ENCODE results near the gene CTU2. TPM values are rescaled to one million over a fixed set of nuclear protein-coding genes. Genes with fewer than 3 reads are reported as not detected.
A peak's percentile ranks its signal among the peaks of the same experiment; 100 is the strongest.

The CTU2 gene
- polyA plus RNA-seq, 1 experiment: 16.9 TPM

DNA sequence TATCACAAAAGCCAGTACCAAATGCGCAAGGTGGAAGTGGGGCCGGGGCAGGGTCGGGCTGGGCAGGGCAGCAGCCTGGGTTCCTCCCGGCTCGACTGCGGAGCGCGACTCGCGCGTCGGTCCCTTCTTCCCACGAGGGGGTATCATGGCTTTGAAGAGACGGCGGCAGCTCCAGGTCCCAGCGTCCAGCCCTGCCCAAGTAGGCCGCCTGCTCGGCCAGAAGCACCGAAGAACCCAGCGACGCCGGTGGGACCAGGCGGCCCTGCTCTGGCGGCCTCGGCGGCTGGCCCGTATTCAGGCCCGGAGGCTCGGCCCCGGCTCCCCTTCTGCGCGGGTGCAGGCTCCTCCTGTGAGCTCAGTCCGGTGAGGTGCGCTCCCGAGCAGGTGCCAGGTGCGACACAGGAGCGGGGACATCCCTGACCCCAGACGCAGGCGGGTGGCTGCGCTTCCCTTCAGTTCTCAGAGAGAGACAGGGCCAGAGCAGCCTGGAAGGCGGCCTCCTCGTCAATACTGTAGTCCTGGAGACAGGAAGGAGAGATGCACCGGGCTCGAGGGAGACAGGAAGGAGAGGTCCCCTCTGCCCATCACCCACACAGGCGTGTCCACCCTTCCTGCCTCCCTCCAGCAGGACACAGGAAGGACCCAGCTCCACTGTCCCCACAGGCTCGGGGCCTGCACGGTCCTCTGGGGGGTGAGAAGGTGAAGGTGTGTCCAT lies 9.0 kb upstream of the CTU2 start:
- Histone ChIP-seq H3K27me3 (ENCODE audit: control insufficient read depth, insufficient read depth, low read length) (no peaks in the 10 kb centered on the region), H3K4me3 (ENCODE audit: low read depth, low read length) (no peak overlapping the region), H3K36me3 (ENCODE audit: control insufficient read depth, insufficient read depth, low read length) (peaks cover 18% of the 10 kb centered on the region)
- no peak for DNase-seq (ENCODE audit: low read depth)
- POLR2A ChIA-PET: no interaction called here
- TF ChIP-seq, protein P1, sequence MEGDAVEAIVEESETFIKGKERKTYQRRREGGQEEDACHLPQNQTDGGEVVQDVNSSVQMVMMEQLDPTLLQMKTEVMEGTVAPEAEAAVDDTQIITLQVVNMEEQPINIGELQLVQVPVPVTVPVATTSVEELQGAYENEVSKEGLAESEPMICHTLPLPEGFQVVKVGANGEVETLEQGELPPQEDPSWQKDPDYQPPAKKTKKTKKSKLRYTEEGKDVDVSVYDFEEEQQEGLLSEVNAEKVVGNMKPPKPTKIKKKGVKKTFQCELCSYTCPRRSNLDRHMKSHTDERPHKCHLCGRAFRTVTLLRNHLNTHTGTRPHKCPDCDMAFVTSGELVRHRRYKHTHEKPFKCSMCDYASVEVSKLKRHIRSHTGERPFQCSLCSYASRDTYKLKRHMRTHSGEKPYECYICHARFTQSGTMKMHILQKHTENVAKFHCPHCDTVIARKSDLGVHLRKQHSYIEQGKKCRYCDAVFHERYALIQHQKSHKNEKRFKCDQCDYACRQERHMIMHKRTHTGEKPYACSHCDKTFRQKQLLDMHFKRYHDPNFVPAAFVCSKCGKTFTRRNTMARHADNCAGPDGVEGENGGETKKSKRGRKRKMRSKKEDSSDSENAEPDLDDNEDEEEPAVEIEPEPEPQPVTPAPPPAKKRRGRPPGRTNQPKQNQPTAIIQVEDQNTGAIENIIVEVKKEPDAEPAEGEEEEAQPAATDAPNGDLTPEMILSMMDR (IDR thresholded peaks at IDR 0.05; ENCODE audit: insufficient read depth, low read depth, low read length): no peak
- CTCF ChIA-PET: interaction anchor here (1.5 kb wide), 1 partner anchor 12 kb away, joined by 4 read pairs; no protein-coding TSS in a partner anchor

DNA sequence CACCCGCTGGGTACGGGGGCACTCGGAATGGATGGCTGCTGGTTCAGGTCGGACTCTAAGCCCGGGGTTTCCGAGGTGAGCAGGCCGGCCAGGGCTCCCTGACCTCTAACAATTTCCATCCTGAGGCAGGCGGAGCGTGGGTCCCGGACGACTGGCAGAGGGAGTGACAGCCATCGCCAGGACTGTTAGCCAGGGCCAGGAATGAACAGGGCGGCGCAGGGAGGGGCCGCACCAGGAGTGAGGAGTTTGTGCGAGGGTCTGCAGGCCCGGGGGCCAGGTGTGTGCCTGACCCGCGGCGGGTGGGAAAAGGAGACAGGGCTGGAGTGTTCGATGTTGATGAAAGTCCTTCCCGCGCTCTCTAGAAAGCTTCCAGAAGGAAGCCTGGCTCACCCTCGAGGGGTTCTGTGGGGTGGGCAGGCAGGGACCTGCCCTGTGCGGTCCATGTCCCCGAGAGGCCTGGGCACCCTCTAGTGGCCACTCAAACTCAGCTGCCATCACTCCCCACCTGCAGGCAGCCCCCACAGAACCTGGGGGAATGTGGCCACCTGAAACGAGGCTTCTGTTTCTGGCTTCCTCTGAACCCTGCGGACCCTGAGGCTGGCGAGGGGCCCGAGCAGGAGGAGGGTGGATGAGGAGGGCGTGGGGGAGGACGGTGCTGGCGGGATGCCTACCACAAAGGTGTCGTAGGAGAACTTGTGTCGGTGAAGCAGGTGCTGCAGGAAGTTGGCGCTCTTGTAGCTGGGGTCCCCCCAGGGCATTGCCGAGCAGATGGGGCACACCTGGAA lies 8.3 kb upstream of the CTU2 start:
- DNase-seq (ENCODE audit: low read depth): no peak
- ChIA-PET CTCF (no interaction called here), POLR2A (no interaction called here)
- TF ChIP-seq, protein P1 (IDR thresholded peaks at IDR 0.05; ENCODE audit: insufficient read depth, low read depth, low read length): peak; percentile 31; the same call in 1 of the 2 replicates
- Histone ChIP-seq H3K4me3 (ENCODE audit: low read depth, low read length) (no peak overlapping the region), H3K36me3 (ENCODE audit: control insufficient read depth, insufficient read depth, low read length) (peaks cover 18% of the 10 kb centered on the region), H3K27me3 (ENCODE audit: control insufficient read depth, insufficient read depth, low read length) (no peaks in the 10 kb centered on the region)

DNA sequence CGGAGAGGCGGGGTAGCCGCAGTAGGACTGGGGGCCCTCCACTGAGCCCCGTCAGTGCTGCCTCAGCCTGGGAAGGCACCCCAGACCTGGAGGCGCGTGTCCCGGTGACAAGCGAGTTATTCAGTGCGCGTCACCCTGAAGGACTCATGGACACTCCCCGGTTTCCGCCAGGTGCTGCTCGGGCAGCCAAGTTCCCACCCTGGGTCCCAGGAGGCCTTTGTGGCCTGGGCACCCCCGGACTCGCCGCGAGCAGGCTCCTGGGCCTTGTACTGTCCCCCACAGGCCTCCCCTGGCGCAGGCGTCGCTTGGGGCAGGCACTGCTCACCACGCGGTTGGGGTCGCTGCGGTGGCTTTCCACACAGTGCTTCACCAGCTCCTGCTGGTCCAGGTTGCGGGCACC lies 7.7 kb upstream of the CTU2 start:
- peaks cover 18% of the 10 kb centered on the region for H3K36me3 ChIP-seq (ENCODE audit: control insufficient read depth, insufficient read depth, low read length)
- ChIA-PET POLR2A (no interaction called here), CTCF (no interaction called here)

DNA sequence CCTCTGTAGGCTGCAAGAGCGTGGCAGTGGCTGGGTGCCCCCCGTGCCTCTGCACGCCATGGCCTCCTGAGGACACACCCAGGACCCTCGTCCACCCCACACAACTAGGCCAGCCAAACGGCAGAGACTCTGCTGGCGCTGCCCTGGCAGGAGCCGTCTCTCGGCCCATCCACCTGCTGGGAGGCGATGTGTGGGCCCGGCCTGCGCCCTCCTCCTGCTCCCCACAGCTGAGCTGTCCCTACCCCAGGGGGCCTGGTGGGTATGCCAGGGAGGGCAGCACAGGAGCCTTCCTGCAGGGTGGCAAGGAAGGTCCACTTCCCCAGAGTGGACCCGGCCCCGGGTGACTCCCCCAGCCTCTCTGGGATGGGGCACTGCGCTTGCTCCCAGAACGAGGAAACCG lies 7.1 kb upstream of the CTU2 start:
- Histone ChIP-seq H3K36me3 (ENCODE audit: control insufficient read depth, insufficient read depth, low read length) (peaks cover 18% of the 10 kb centered on the region), H3K27me3 (ENCODE audit: control insufficient read depth, insufficient read depth, low read length) (no peaks in the 10 kb centered on the region), H3K4me3 (ENCODE audit: low read depth, low read length) (no peak overlapping the region)
- no peak for DNase-seq (ENCODE audit: low read depth)
- CTCF ChIA-PET: no interaction called here
- POLR2A ChIA-PET: no interaction called here
- TF ChIP-seq, protein P1 (IDR thresholded peaks at IDR 0.05; ENCODE audit: insufficient read depth, low read depth, low read length): no peak

More for the DNA sequence above, 7.7 kb upstream of the CTU2 start:
- TF ChIP-seq, protein P1 (IDR thresholded peaks at IDR 0.05; ENCODE audit: insufficient read depth, low read depth, low read length): no peak
- H3K27me3 ChIP-seq (ENCODE audit: control insufficient read depth, insufficient read depth, low read length): no peaks in the 10 kb centered on the region
- H3K4me3 ChIP-seq (ENCODE audit: low read depth, low read length): no peak overlapping the region
- no peak for DNase-seq (ENCODE audit: low read depth)

DNA sequence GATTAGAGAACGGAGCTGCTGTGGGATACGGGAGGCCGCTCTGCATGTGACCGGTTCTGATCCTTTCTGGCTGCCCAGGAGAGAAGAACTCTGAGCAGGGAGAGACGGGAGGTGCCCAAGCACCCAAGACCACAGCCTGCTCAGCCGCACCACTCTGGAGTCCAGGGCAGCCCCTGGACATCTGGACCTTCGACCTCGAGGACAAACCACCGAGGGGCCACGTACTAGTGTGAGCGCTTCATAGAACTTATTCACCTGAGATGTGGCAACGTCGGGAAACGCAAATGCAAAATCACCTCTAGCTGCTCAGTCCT lies 6.0 kb upstream of the CTU2 start:
- TF ChIP-seq, protein P1 (IDR thresholded peaks at IDR 0.05; ENCODE audit: insufficient read depth, low read depth, low read length): no peak
- Histone ChIP-seq H3K27me3 (ENCODE audit: control insufficient read depth, insufficient read depth, low read length) (no peaks in the 10 kb centered on the region), H3K4me3 (ENCODE audit: low read depth, low read length) (no peak overlapping the region), H3K36me3 (ENCODE audit: control insufficient read depth, insufficient read depth, low read length) (peaks cover 18% of the 10 kb centered on the region)
- CTCF ChIA-PET: interaction anchor here (1.2 kb wide), 1 partner anchor 13 kb away, joined by 3 read pairs; no protein-coding TSS in a partner anchor
- no peak for DNase-seq (ENCODE audit: low read depth)
- POLR2A ChIA-PET: no interaction called here

Data from BJ (cell line).